ENCODE measurements around the gene METTL14.

The METTL14 gene

GRCh38 chr4:118712872-118713271 lies 27.7 kb downstream of the METTL14 start:
- H3K9ac ChIP-seq (ENCODE audit: low read depth, low read length, poor library complexity, severe bottlenecking): no peak overlapping the region
- no peaks in the 10 kb centered on the region for H4K20me1 ChIP-seq (ENCODE audit: insufficient read depth, low read length, poor library complexity, severe bottlenecking)
- TF ChIP-seq EZH2phosphoT487 (IDR thresholded peaks at IDR 0.05; ENCODE audit: borderline replicate concordance) (no peak), CTCF (conservative IDR thresholded peaks at IDR 0.05; ENCODE audit: low read length) (no peak)
- H3K79me2 ChIP-seq (ENCODE audit: insufficient read depth, low read length): no peaks in the 10 kb centered on the region
- H3K4me2 ChIP-seq (ENCODE audit: low read depth, low read length, poor library complexity, severe bottlenecking): no peak overlapping the region
- H3K27me3 ChIP-seq (ENCODE audit: insufficient read depth, low read length, poor library complexity, severe bottlenecking): no peaks in the 10 kb centered on the region
- peaks cover 30% of the 10 kb centered on the region; the same call in 1 of the 2 replicates for H3K36me3 ChIP-seq (ENCODE audit: insufficient read depth, low read length)
- no peaks in the 10 kb centered on the region for H3K9me2 ChIP-seq (replicated peaks; ENCODE audit: low read depth, low read length)
- H2AFZ ChIP-seq (ENCODE audit: low read length): no peak overlapping the region
- H3F3A ChIP-seq (ENCODE audit: low read depth): no peaks in the 10 kb centered on the region
- no peaks in the 10 kb centered on the region for H3K4me1 ChIP-seq (ENCODE audit: insufficient read depth, low read length, poor library complexity, severe bottlenecking)
- H3K9me3 ChIP-seq (ENCODE audit: insufficient read depth, low read depth, low read length): no peaks in the 10 kb centered on the region
- H3K4me3 ChIP-seq (ENCODE audit: low read length, poor library complexity, severe bottlenecking): no peak overlapping the region

GRCh38 chr4:118714682-118715081 lies 29.5 kb downstream of the METTL14 start:
- Histone ChIP-seq H3K4me2 (ENCODE audit: low read depth, low read length, poor library complexity, severe bottlenecking) (no peak overlapping the region), H3F3A (ENCODE audit: low read depth) (no peaks in the 10 kb centered on the region), H3K9me2 (replicated peaks; ENCODE audit: low read depth, low read length) (no peaks in the 10 kb centered on the region), H3K4me3 (ENCODE audit: low read length, poor library complexity, severe bottlenecking) (no peak overlapping the region), H2AFZ (ENCODE audit: low read length) (no peak overlapping the region), H3K9me3 (ENCODE audit: insufficient read depth, low read depth, low read length) (no peaks in the 10 kb centered on the region), H3K9ac (ENCODE audit: low read depth, low read length, poor library complexity, severe bottlenecking) (no peak overlapping the region), H3K27me3 (ENCODE audit: insufficient read depth, low read length, poor library complexity, severe bottlenecking) (no peaks in the 10 kb centered on the region), H3K79me2 (ENCODE audit: insufficient read depth, low read length) (no peaks in the 10 kb centered on the region), H3K4me1 (ENCODE audit: insufficient read depth, low read length, poor library complexity, severe bottlenecking) (no peaks in the 10 kb centered on the region), H3K36me3 (ENCODE audit: insufficient read depth, low read length) (peaks cover 23% of the 10 kb centered on the region; the same call in 1 of the 2 replicates), H4K20me1 (ENCODE audit: insufficient read depth, low read length, poor library complexity, severe bottlenecking) (no peaks in the 10 kb centered on the region)
- TF ChIP-seq EZH2phosphoT487 (IDR thresholded peaks at IDR 0.05; ENCODE audit: borderline replicate concordance): no peak
- no peak for TF ChIP-seq CTCF (conservative IDR thresholded peaks at IDR 0.05; ENCODE audit: low read length)

- no peak overlapping the region for H3K9ac ChIP-seq (ENCODE audit: low read depth, low read length, poor library complexity, severe bottlenecking)
- H3K9me3 ChIP-seq (ENCODE audit: insufficient read depth, low read depth, low read length): no peaks in the 10 kb centered on the region
- no peaks in the 10 kb centered on the region for H3F3A ChIP-seq (ENCODE audit: low read depth)
- H3K79me2 ChIP-seq (ENCODE audit: insufficient read depth, low read length): no peaks in the 10 kb centered on the region
- H3K36me3 ChIP-seq (ENCODE audit: insufficient read depth, low read length): peaks cover 7% of the 10 kb centered on the region; the same call in 1 of the 2 replicates
- H4K20me1 ChIP-seq (ENCODE audit: insufficient read depth, low read length, poor library complexity, severe bottlenecking): no peaks in the 10 kb centered on the region
- H3K4me1 ChIP-seq (ENCODE audit: insufficient read depth, low read length, poor library complexity, severe bottlenecking): no peaks in the 10 kb centered on the region
- no peaks in the 10 kb centered on the region for H3K27me3 ChIP-seq (ENCODE audit: insufficient read depth, low read length, poor library complexity, severe bottlenecking)
- no peak overlapping the region for H3K4me2 ChIP-seq (ENCODE audit: low read depth, low read length, poor library complexity, severe bottlenecking)
- no peak overlapping the region for H2AFZ ChIP-seq (ENCODE audit: low read length)
- TF ChIP-seq EZH2phosphoT487 (IDR thresholded peaks at IDR 0.05; ENCODE audit: borderline replicate concordance): no peak
- TF ChIP-seq CTCF (conservative IDR thresholded peaks at IDR 0.05; ENCODE audit: low read length): no peak
- H3K4me3 ChIP-seq (ENCODE audit: low read length, poor library complexity, severe bottlenecking): no peak overlapping the region
- H3K9me2 ChIP-seq (replicated peaks; ENCODE audit: low read depth, low read length): no peaks in the 10 kb centered on the region
Observed at GRCh38 chr4:118716304-118716703, 31.1 kb downstream of the METTL14 start.
